HG03432 (cell line): Measurements from ENCODE around the gene GNAL.
"Not testable (repeated sequence)": the region's sequence is repeated elsewhere in the genome, so short reads cannot be mapped to it uniquely, and the experiment has no call there.

Experiments
- ATAC-seq: cut with Tn5 transposase; IDR thresholded peaks from one replicate; pipeline ENCODE4 v1.9.1; 2021; ENCODE audit warnings: mild to moderate bottlenecking, moderate library complexity; ENCODE audit not compliant: unreplicated experiment

GNAL gene

GRCh38 chr18:11868230-11868629 lies 179.2 kb downstream of the GNAL start:
- no peak for ATAC-seq

- no peak for ATAC-seq
These were observed 182.4 kb downstream of the GNAL start for GRCh38 chr18:11871501-11871900.

GRCh38 chr18:11872479-11873136 lies 183.5 kb downstream of the GNAL start:
- ATAC-seq: peak; percentile 42

- ATAC-seq: no peak
These were observed 184.7 kb downstream of the GNAL start for GRCh38 chr18:11873670-11874340.

GRCh38 chr18:11874676-11875075 lies 185.6 kb downstream of the GNAL start:
- ATAC-seq: no peak

- ATAC-seq: no peak
These were observed 188.6 kb downstream of the GNAL start for GRCh38 chr18:11877497-11878135.

- ATAC-seq: no peak
These were observed 191.7 kb downstream of the GNAL start for GRCh38 chr18:11880586-11881304.

- ATAC-seq: no peak
These were observed 193.6 kb downstream of the GNAL start for GRCh38 chr18:11882636-11883035.

- peak; percentile 76 for ATAC-seq
These were observed 194.1 kb downstream of the GNAL start for GRCh38 chr18:11883153-11883552.

GRCh38 chr18:11884396-11885030 lies 195.4 kb downstream of the GNAL start:
- ATAC-seq: no peak

GRCh38 chr18:11885278-11885947 lies 196.3 kb downstream of the GNAL start:
- no peak for ATAC-seq

- ATAC-seq: no peak
These were observed 197.6 kb downstream of the GNAL start for GRCh38 chr18:11886577-11887110.

- no peak for ATAC-seq
These were observed 198.5 kb downstream of the GNAL start for GRCh38 chr18:11887328-11888128.

- ATAC-seq: no peak
These were observed 199.7 kb downstream of the GNAL start for GRCh38 chr18:11888726-11889125.

- no peak for ATAC-seq
These were observed 200.2 kb downstream of the GNAL start for GRCh38 chr18:11889284-11889683.

GRCh38 chr18:11891737-11892136 lies 202.7 kb downstream of the GNAL start:
- no peak for ATAC-seq

- not testable (repeated sequence) for ATAC-seq
These were observed 203.4 kb downstream of the GNAL start for GRCh38 chr18:11892438-11892837.

GRCh38 chr18:11897781-11898180 lies 208.7 kb downstream of the GNAL start:
- ATAC-seq: no peak

GRCh38 chr18:11899063-11899462 lies 210.0 kb downstream of the GNAL start:
- no peak for ATAC-seq
